SU-DHL-6 (cell line): ENCODE results near the gene EMID1.

ENCODE experiments used
- CTCF ChIP-seq: fragments of 200-600 bp; sonication (generic); IDR thresholded peaks from one replicate; pipeline ENCODE4 v1.5.1; 2017; ENCODE audit warnings: antibody characterized with exemption, mild to moderate bottlenecking, low read length, moderate library complexity; ENCODE audit not compliant: insufficient read depth, poor library complexity, severe bottlenecking
- EZH2phosphoT487 ChIP-seq: fragments of 200-600 bp; sonication (generic), shearing (Covaris generic); conservative IDR thresholded peaks from 2 replicates; pipeline ENCODE4 v1.6.1; 2018; ENCODE audit warnings: mild to moderate bottlenecking, antibody characterized with exemption, low read length, moderate library complexity, mixed read lengths

GRCh38 chr22:29215012-29215860 lies 9.5 kb downstream of the EMID1 start:
- TF ChIP-seq CTCF (no peak), EZH2phosphoT487 (no peak)
